B cell (primary cell): ENCODE measurements around the gene TBC1D10A. TPM values are rescaled to one million over a fixed set of nuclear protein-coding genes. Genes with fewer than 3 reads are reported as not detected.

ENCODE experiments used
- ATAC-seq: fragments of 200-7000 bp; cut with Tn5 transposase; one replicate; pipeline ENCODE4 v1.10.0; 2021; ENCODE audit warnings: low read depth, mild to moderate bottlenecking, moderate number of reproducible peaks, moderate library complexity
- CTCF ChIA-PET: fragments of 350-600 bp; sonication (Branson Sonifier 250); formaldehyde crosslinking; loops from one replicate; lab custom pipeline; 2021; ENCODE audit warnings: antibody characterized with exemption, inconsistent platforms; lab: Charles Lee
- POLR2A ChIA-PET: fragments of 350-600 bp; sonication (Branson Sonifier 250); formaldehyde crosslinking; loops from one replicate; lab custom pipeline; 2021; ENCODE audit warnings: antibody characterized with exemption; lab: Charles Lee
- DNase-seq: peaks from one replicate; pipeline ENCODE4 v3.0.0; 2013
- H2AFZ ChIP-seq: 2 replicates; pipeline ENCODE4 v1.6.1; 2012; ENCODE audit warnings: mild to moderate bottlenecking, low read depth, low read length; ENCODE audit not compliant: insufficient read depth, poor library complexity, severe bottlenecking
- H3K27ac ChIP-seq, 2 donors: 1 replicate in 1 of 2; 2 replicates in 1 of 2; pipeline ENCODE4 v1.5.1; 2012 to 2013; ENCODE audit warnings: low read length in 2 of 2, mild to moderate bottlenecking in 2 of 2, moderate library complexity in 1 of 2
- H3K27me3 ChIP-seq, 4 experiments: fragments of 200-600 bp in 1 of 4; sonication (generic) in 1 of 4; replicated peaks in 1 of 4; 1 replicate in 2 of 4; 2 replicates in 2 of 4; pipeline versions ENCODE4 v1.6.1 to v1.7.0; 2013 to 2016; ENCODE audit warnings: low read length in 3 of 4, mild to moderate bottlenecking in 2 of 4, mixed read lengths in 1 of 4, moderate library complexity in 1 of 4; ENCODE audit not compliant: insufficient read depth in 4 of 4, control insufficient read depth in 3 of 4; ENCODE audit errors: control extremely low read depth in 1 of 4
- H3K36me3 ChIP-seq, 2 experiments: replicated peaks in 1 of 2; 1 replicate in 1 of 2; 2 replicates in 1 of 2; pipeline versions ENCODE4 v1.6.1 to v1.7.1; 2013; ENCODE audit warnings: low read length in 1 of 2; ENCODE audit not compliant: insufficient read depth in 2 of 2, control insufficient read depth in 1 of 2; ENCODE audit errors: control extremely low read depth in 1 of 2, extremely low read depth in 1 of 2
- H3K4me1 ChIP-seq, 2 donors: fragments of 200-600 bp in 1 of 2; sonication (generic) in 1 of 2; 1 replicate in 1 of 2; 2 replicates in 1 of 2; pipeline versions ENCODE4 v1.5.1 to v1.6.1; 2013 to 2017; ENCODE audit warnings: low read length in 2 of 2; ENCODE audit not compliant: control insufficient read depth in 2 of 2, insufficient read depth in 2 of 2
- H3K4me2 ChIP-seq: replicated peaks from 2 replicates; pipeline ENCODE3; 2012; ENCODE audit warnings: mild to moderate bottlenecking, low read depth, low read length; ENCODE audit not compliant: poor library complexity, severe bottlenecking
- H3K4me3 ChIP-seq, 5 experiments: fragments of 200-600 bp in 1 of 5; sonication (generic) in 1 of 5; 1 replicate in 3 of 5; 2 replicates in 2 of 5; pipeline versions ENCODE4 v1.5.1 to v1.7.0; 2011 to 2016; ENCODE audit warnings: low read length in 4 of 5, mild to moderate bottlenecking in 4 of 5, low read depth in 2 of 5, control low read depth in 1 of 5, moderate library complexity in 1 of 5; ENCODE audit not compliant: insufficient read depth in 1 of 5; ENCODE audit errors: control extremely low read depth in 1 of 5, extremely low read depth in 1 of 5
- H3K79me2 ChIP-seq: fragments of 200-600 bp; sonication (generic); one replicate; pipeline ENCODE4 v1.6.0; 2016; ENCODE audit warnings: low read length; ENCODE audit not compliant: control insufficient read depth, insufficient read depth
- H3K9ac ChIP-seq: fragments of 200-600 bp; sonication (generic); 2 replicates; pipeline ENCODE4 v1.6.1; 2017; ENCODE audit warnings: mild to moderate bottlenecking, low read length, moderate library complexity
- H3K9me3 ChIP-seq, 3 donors: one replicate each; pipeline versions ENCODE4 v1.6.1 to v1.7.1; 2013; ENCODE audit warnings: low read length in 2 of 3; ENCODE audit not compliant: control insufficient read depth in 2 of 3, insufficient read depth in 1 of 3; ENCODE audit errors: control extremely low read depth in 1 of 3
- H4K20me1 ChIP-seq: 2 replicates; pipeline ENCODE4 v1.6.0; 2012; ENCODE audit warnings: mild to moderate bottlenecking, low read length; ENCODE audit not compliant: insufficient read depth, control insufficient read depth, poor library complexity, severe bottlenecking
- H3K27ac Mint-ChIP-seq: one replicate; pipeline ENCODE4 v1.8.0; 2021; ENCODE audit warnings: mixed read lengths
- H3K27me3 Mint-ChIP-seq: one replicate; pipeline ENCODE4 v1.8.0; 2021; ENCODE audit warnings: mixed read lengths
- H3K4me1 Mint-ChIP-seq: one replicate; pipeline ENCODE4 v1.8.0; 2021; ENCODE audit warnings: mixed read lengths
- H3K4me3 Mint-ChIP-seq: one replicate; pipeline ENCODE4 v1.8.0; 2021; ENCODE audit warnings: mixed read lengths
- H3K9me3 Mint-ChIP-seq: one replicate; pipeline ENCODE4 v1.8.0; 2022; ENCODE audit warnings: mixed read lengths; ENCODE audit not compliant: insufficient read depth
- EZH2 ChIP-seq: IDR thresholded peaks from 2 replicates; pipeline ENCODE4 v1.6.1; 2012; ENCODE audit warnings: borderline replicate concordance, low read depth, mild to moderate bottlenecking, moderate library complexity, low read length; ENCODE audit not compliant: insufficient read depth, poor library complexity, severe bottlenecking
- WGBS: methylation state at CpG from one replicate; pipeline ENCODE4 v1.1.5; 2013; ENCODE audit warnings: missing lambda C conversion rate; ENCODE audit not compliant: insufficient coverage; 5-methylcytosine and 5-hydroxymethylcytosine counted together
- intact Hi-C: fragments of 100-400 bp; cut with micrococcal nuclease; formaldehyde crosslinking; loops from one replicate; pipeline ENCODE4 v1.10.0; 2022
- polyA plus RNA-seq: library from polyadenylated mRNA; depleted of rRNA; stranded (reverse); fragments of >200 nt; gene quantifications from 2 replicates; pipeline ENCODE4 v1.2.3, GENCODE V29; 2012
- total RNA-seq, 2 donors: library from RNA; stranded (reverse); fragments of 120-200 nt in 1 of 2; gene quantifications; 1 replicate in 1 of 2; 2 replicates in 1 of 2; pipeline versions ENCODE4 v1.2.3 to v1.2.4, GENCODE V29; 2013 to 2022
- TF ChIP-seq, protein P1 (sequence below): fragments of 200-600 bp; IDR thresholded peaks from one replicate; pipeline ENCODE4 v1.8.0; 2022; ENCODE audit warnings: antibody characterized with exemption, mild to moderate bottlenecking

The TBC1D10A gene
- total and polyA plus RNA-seq, 2 donors (not counting 1 experiment from before 2014, with no cell fraction given), result 45.2 to 58.4 TPM

DNA sequence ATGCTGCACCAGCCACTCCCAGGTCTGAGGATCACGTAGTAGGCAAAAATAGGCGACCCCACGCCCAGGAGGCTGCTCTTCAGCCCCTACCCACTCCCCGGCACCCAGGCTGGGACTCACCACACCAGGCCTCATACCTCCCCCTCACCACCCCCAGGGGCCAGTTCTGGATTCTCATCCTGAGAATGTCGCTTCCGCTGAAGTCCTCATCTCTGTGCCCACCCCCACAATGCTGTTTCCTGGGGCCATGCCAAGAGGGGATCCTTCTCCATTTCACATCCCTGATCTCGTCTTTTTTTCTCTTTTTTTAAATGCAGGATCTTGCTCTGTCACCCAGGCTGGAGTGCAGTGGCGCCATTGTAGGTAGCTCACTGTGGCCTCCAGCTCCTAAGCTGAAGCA lies 58.4 kb downstream of the TBC1D10A start:
- no peaks in the 10 kb centered on the region for H4K20me1 ChIP-seq
- WGBS, result 85% methylated on average over 8 of the region's 8 CpGs
- H3K9ac ChIP-seq, result no peak overlapping the region
- ATAC-seq (no peak), DNase-seq (no peak)
- H3K79me2 ChIP-seq, result peaks cover 14% of the 10 kb centered on the region
- peak overlapping the region; percentile 95 to 97 for H3K27ac ChIP-seq
- peaks cover 15 to 33% of the 10 kb centered on the region in 2 donors for H3K4me1 ChIP-seq
- no peaks in the 10 kb centered on the region for H3K27me3 Mint-ChIP-seq
- intact Hi-C loops, result loop anchor here (5.0 kb wide), 2 partner anchors 1466 to 1674 kb away; partner anchors contain the start of genes XBP1 and YWHAH
- H3K4me3 Mint-ChIP-seq, result peak overlapping the region; percentile 42
- no peak for TF ChIP-seq EZH2
- TF ChIP-seq, protein P1, sequence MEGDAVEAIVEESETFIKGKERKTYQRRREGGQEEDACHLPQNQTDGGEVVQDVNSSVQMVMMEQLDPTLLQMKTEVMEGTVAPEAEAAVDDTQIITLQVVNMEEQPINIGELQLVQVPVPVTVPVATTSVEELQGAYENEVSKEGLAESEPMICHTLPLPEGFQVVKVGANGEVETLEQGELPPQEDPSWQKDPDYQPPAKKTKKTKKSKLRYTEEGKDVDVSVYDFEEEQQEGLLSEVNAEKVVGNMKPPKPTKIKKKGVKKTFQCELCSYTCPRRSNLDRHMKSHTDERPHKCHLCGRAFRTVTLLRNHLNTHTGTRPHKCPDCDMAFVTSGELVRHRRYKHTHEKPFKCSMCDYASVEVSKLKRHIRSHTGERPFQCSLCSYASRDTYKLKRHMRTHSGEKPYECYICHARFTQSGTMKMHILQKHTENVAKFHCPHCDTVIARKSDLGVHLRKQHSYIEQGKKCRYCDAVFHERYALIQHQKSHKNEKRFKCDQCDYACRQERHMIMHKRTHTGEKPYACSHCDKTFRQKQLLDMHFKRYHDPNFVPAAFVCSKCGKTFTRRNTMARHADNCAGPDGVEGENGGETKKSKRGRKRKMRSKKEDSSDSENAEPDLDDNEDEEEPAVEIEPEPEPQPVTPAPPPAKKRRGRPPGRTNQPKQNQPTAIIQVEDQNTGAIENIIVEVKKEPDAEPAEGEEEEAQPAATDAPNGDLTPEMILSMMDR, result no peak
- ChIA-PET POLR2A (no interaction called here), CTCF (interaction anchor here (0.9 to 1.3 kb wide), 3 partner anchors 8 to 160 kb away, joined by 3 to 5 read pairs (median 3); no protein-coding TSS in a partner anchor)
- peaks cover 30% of the 10 kb centered on the region for H3K4me1 Mint-ChIP-seq
- H3K4me3 ChIP-seq, result no peak overlapping the region
- no peaks in the 10 kb centered on the region for H3K9me3 ChIP-seq
- no peaks in the 10 kb centered on the region for H3K27me3 ChIP-seq
- H3K4me2 ChIP-seq, result no peak overlapping the region
- H3K9me3 Mint-ChIP-seq, result no peaks in the 10 kb centered on the region
- peak overlapping the region; percentile 97 for H3K27ac Mint-ChIP-seq
- H2AFZ ChIP-seq, result no peak overlapping the region
- peaks cover 1 to 2% of the 10 kb centered on the region in 2 experiments for H3K36me3 ChIP-seq
